ENCODE measurements around the gene DPYSL4. TPM values are rescaled to one million over a fixed set of nuclear protein-coding genes. Genes with fewer than 3 reads are reported as not detected.

Gene DPYSL4
- total and polyA plus RNA-seq, 9 donors, result 1.3 to 7.1 (median 4.7) TPM

DNA sequence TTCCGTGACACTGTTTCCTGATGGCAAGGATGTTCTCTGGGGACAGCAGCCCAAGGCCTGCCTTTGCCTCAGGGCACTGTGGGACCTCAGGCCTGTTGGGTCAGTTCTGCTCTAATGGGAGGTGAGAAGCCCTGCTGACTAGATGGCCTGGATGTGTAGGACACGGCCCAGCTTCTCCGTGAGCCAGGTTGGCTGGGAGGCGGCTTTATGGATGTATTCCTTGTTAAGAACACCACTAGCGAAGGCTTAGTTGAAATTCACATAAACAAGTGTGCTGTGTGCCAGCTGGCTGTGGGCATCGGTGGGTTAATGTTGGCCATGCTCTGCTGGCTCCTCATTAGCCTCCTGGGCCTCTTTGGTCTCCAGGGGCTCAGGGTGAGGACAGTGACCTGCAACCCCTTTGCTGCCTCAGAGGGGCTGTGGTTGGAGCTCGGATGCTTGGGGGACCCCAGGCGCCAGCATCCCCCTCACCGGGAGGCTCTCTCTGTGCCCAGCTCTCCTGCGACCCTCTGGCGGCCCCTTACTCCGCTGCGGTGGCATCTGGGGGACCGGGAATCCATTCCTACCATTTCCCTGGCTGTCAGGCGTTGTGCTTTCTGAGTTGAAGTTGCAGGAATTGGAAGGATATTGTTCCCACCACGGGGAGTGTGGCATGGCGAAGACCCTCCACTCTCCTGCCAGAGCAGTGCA lies 22.8 kb upstream of the DPYSL4 start:
- peaks cover 22% of the 10 kb centered on the region for H3K4me1 ChIP-seq (ENCODE audit: control insufficient read depth, insufficient read depth, low read length)
- no peaks in the 10 kb centered on the region for H3K9me3 ChIP-seq (replicated peaks; ENCODE audit: control insufficient read depth, low read depth, low read length)
- no peak overlapping the region for H3K4me3 ChIP-seq (ENCODE audit: low read length)
- no peak overlapping the region for H3K27ac ChIP-seq (ENCODE audit: low read length)
- DNase-seq, result no peak
- H3K36me3 ChIP-seq (ENCODE audit: control insufficient read depth, insufficient read depth, low read length), result no peaks in the 10 kb centered on the region
- peaks cover 20% of the 10 kb centered on the region for H3K27me3 ChIP-seq (ENCODE audit: control insufficient read depth, insufficient read depth, low read length)
- 56% methylated on average over 9 of the region's 17 CpGs for WGBS (ENCODE audit: insufficient coverage)

DNA sequence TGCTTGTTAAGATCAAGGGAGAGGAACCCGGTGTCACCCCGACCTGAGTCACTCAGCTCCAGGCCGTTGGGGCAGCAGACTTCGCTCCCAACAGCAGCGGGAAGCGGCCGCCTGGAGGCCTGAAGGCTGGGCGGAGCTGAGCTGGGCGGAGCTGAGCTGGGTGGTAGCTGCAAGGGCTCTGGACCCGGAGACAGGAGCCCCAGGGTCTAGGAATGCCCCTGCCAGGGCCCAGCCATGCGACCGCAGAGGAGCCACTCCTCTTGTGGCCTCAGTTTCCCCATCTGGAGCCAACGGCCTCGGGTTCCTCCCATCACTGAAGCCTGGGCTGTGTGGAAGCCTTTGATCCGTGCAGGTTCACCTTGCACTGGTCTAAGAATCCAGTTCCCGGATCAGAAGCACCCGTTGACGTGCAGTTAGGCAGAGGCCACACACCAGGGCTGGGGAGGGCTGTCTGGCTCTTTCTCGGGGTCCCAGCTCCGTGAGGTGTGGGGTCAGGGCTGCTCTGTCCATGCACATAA lies 21.9 kb upstream of the DPYSL4 start:
- no peak overlapping the region for H3K4me3 ChIP-seq (ENCODE audit: low read length)
- 35% methylated on average over 20 of the region's 20 CpGs for WGBS (ENCODE audit: insufficient coverage)
- no peaks in the 10 kb centered on the region for H3K9me3 ChIP-seq (replicated peaks; ENCODE audit: control insufficient read depth, low read depth, low read length)
- no peaks in the 10 kb centered on the region for H3K36me3 ChIP-seq (ENCODE audit: control insufficient read depth, insufficient read depth, low read length)
- H3K4me1 ChIP-seq (ENCODE audit: control insufficient read depth, insufficient read depth, low read length), result peaks cover 22% of the 10 kb centered on the region
- H3K27ac ChIP-seq (ENCODE audit: low read length), result no peak overlapping the region
- DNase-seq, result no peak
- peaks cover 20% of the 10 kb centered on the region for H3K27me3 ChIP-seq (ENCODE audit: control insufficient read depth, insufficient read depth, low read length)

DNA sequence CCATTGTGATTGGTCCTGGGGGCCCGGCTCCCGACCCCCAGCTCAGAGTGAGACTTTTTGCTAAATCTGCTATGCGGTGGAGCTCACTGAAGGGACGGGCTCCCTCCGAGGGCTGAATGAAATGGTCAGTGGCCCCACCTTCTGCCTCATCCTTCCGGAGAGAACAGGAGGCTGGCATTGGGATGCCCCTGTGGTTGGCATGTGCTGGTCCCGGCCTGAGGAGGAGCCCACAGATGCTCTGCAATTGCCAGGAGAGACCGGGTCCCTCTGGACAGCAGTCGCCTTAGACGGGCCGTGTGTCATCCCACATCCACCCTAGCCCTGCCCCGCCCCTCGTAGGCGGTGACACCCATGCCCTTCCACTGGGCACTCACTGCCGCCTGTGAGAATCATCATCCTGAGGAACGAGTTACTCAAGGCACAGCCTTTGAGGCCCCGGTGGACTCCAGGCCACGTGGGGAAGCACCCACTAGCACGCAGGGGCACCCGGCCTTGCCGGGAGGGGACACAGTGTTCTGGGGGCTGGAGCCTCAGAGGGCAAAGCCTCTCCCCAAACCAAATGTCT lies 21.2 kb upstream of the DPYSL4 start:
- DNase-seq, result no peak
- Histone ChIP-seq H3K27ac (ENCODE audit: low read length) (no peak overlapping the region), H3K4me1 (ENCODE audit: control insufficient read depth, insufficient read depth, low read length) (peaks cover 22% of the 10 kb centered on the region), H3K9me3 (replicated peaks; ENCODE audit: control insufficient read depth, low read depth, low read length) (no peaks in the 10 kb centered on the region), H3K36me3 (ENCODE audit: control insufficient read depth, insufficient read depth, low read length) (no peaks in the 10 kb centered on the region), H3K27me3 (ENCODE audit: control insufficient read depth, insufficient read depth, low read length) (peaks cover 23% of the 10 kb centered on the region), H3K4me3 (ENCODE audit: low read length) (no peak overlapping the region)
- 77% methylated on average over 16 of the region's 21 CpGs for WGBS (ENCODE audit: insufficient coverage)

DNA sequence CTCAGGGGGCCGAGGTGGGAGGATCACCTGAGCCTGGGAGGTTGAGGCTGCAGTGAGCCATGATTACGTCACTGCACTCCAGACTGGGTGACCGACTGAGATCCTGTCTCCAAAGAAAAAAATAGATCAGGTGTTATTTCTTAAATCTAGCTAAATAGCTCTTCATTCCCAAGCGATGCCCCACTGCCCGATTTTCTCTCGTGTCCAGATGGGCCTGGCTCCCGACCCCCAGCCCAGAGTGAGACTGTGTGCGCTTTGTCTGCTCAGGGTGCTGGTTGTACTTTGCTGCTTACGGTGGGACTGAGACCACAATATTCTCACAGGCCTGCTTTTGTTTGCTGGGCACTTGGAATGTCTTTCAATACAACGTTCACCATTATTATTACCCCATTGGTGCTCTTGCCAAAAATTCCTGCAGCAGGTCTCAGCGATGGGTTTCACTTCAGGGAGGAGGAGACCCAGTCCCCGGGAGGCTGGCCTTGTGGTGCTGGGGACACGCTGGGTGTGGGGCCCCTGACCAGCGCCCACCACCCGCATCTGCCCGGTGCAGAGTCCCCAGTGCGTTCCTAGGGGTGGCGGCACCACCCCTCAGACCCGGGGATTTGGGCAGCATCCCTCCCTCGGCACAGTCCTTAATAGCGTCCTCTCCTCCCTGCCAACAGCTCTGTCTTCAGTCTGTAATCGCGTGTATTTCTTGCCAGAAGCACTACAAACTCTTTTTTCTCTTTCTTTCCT lies 20.4 kb upstream of the DPYSL4 start:
- DNase-seq, result no peak
- H3K36me3 ChIP-seq (ENCODE audit: control insufficient read depth, insufficient read depth, low read length), result no peaks in the 10 kb centered on the region
- H3K27ac ChIP-seq (ENCODE audit: low read length), result no peak overlapping the region
- H3K9me3 ChIP-seq (replicated peaks; ENCODE audit: control insufficient read depth, low read depth, low read length), result no peaks in the 10 kb centered on the region
- H3K27me3 ChIP-seq (ENCODE audit: control insufficient read depth, insufficient read depth, low read length), result peaks cover 29% of the 10 kb centered on the region
- H3K4me3 ChIP-seq (ENCODE audit: low read length), result no peak overlapping the region
- WGBS (ENCODE audit: insufficient coverage), result 78% methylated on average over 22 of the region's 23 CpGs
- peaks cover 22% of the 10 kb centered on the region for H3K4me1 ChIP-seq (ENCODE audit: control insufficient read depth, insufficient read depth, low read length)

DNA sequence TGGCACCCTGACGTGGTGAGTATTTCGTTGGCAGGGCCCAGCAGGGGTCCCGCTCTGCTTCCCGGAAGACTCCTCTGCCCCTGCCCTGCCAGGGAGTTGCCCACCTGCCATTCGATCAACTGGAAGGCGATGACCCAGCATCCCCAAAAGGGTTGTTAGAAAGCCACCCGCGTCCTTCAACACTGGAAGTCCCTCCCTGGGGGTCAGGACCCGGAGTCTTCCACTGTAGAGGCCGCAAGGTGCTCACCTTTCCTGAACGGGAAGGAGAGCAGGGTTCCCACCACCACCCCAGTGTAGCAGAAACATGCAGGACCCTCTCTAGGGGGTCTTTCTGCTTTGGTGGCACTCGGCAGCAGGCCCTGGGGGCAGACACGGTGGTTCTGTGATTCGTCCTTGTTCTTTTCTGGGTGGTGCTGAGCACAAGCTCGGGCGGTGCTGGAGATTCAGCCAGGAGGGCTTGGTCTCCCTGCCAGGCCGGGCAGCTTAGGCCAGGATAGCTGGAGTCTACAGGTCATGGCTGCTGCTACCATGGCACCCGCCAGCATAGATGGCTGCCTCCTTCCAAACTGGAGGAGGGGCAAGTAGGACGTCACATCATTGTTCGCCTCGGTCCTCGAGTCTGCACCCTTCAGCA lies 19.6 kb upstream of the DPYSL4 start:
- Histone ChIP-seq H3K27ac (ENCODE audit: low read length) (no peak overlapping the region), H3K27me3 (ENCODE audit: control insufficient read depth, insufficient read depth, low read length) (peaks cover 32% of the 10 kb centered on the region), H3K9me3 (replicated peaks; ENCODE audit: control insufficient read depth, low read depth, low read length) (no peaks in the 10 kb centered on the region), H3K4me3 (ENCODE audit: low read length) (no peak overlapping the region), H3K36me3 (ENCODE audit: control insufficient read depth, insufficient read depth, low read length) (no peaks in the 10 kb centered on the region), H3K4me1 (ENCODE audit: control insufficient read depth, insufficient read depth, low read length) (peaks cover 17% of the 10 kb centered on the region)
- no peak for DNase-seq
- 81% methylated on average over 22 of the region's 22 CpGs for WGBS (ENCODE audit: insufficient coverage)

DNA sequence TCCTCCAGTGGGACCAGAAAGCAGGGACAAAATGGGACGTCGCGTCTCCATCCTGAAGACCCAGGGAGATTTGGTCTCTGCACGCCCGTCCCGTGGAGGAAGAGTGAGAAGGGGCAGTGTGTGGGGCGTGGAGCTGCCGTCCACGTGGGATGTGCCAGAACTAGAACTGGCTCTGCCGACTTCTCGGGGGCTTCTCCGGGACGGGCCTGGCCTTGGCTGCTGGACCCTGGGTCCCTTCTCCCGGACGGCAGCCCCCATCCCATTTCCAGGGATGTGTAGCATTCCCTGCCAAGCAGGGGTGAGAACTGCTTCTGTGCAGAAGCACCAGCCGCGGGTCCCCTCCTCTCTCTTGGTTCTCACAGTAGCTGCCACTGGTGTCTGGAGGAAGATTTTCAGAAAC lies 18.8 kb upstream of the DPYSL4 start:
- 85% methylated on average over 4 of the region's 17 CpGs for WGBS (ENCODE audit: insufficient coverage)
- H3K36me3 ChIP-seq (ENCODE audit: control insufficient read depth, insufficient read depth, low read length), result no peaks in the 10 kb centered on the region
- no peak for DNase-seq

DNA sequence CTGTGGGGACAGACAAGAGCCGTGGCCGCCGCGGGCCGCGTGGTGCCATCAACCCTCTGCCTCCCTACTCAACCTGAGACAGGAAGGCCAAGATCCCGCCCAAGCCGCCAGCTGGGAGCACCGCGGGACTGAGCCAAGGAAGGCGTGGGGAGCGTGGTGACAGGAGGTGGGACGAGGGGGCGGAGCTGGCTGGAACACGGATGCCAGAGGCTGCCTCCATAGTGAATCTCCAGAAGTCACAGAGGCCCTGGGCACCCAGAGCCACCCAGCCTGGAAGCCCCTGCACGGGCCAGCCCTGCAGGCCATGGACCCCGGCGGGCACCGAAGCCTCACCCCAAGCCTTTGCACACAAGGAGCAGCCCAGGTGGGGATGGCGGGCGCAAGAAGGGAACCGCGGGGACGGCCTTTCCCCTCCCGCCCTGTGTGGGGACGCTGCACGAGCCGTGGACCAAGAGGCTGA lies 18.1 kb upstream of the DPYSL4 start:
- peaks cover 4% of the 10 kb centered on the region for H3K4me1 ChIP-seq (ENCODE audit: control insufficient read depth, insufficient read depth, low read length)
- H3K27me3 ChIP-seq (ENCODE audit: control insufficient read depth, insufficient read depth, low read length), result peaks cover 32% of the 10 kb centered on the region
- H3K9me3 ChIP-seq (replicated peaks; ENCODE audit: control insufficient read depth, low read depth, low read length), result no peaks in the 10 kb centered on the region
- 62% methylated on average over 19 of the region's 28 CpGs for WGBS (ENCODE audit: insufficient coverage)
- no peak for DNase-seq
- no peak overlapping the region for H3K4me3 ChIP-seq (ENCODE audit: low read length)
- H3K36me3 ChIP-seq (ENCODE audit: control insufficient read depth, insufficient read depth, low read length), result no peaks in the 10 kb centered on the region
- H3K27ac ChIP-seq (ENCODE audit: low read length), result no peak overlapping the region

More for the DNA sequence above, 18.8 kb upstream of the DPYSL4 start:
- Histone ChIP-seq H3K27me3 (ENCODE audit: control insufficient read depth, insufficient read depth, low read length) (peaks cover 37% of the 10 kb centered on the region), H3K4me3 (ENCODE audit: low read length) (no peak overlapping the region), H3K27ac (ENCODE audit: low read length) (no peak overlapping the region), H3K9me3 (replicated peaks; ENCODE audit: control insufficient read depth, low read depth, low read length) (no peaks in the 10 kb centered on the region), H3K4me1 (ENCODE audit: control insufficient read depth, insufficient read depth, low read length) (peaks cover 10% of the 10 kb centered on the region)

DNA sequence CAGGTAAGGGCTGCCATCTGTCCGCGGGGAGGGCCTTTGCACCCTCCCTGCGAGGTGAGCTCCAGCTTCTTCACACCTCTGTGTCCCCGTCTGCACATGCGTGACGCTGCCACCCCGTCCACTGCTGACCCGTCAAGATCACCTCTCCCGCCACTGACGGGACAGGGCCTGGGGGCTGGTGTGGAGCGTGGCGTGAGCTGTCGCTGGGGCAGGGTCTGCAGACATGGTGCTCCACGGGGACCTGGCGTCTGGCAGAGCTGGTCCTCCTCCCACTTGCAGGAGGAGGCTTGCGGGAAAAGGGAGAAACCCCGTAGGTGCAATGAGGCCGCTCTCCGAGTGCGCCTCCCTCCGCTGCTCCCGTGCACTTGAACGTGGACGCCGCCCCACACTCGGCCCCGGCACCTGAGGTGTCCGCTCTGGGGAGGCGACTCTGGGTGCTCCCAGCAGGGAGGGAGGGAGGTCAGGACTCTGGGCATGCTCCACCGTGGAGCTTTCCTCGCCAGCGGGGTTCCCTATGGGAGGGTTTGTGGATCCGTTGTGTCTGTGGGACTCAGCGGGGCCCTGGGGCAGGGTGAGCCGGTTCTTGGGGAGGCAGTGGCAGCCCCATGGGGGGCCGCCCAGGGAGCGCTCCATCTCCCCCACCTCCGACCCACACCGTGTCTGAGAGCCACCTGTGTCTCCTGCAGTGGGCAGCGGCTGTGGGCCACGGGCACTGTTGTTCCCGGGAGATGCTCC lies 17.6 kb upstream of the DPYSL4 start:
- H3K4me1 ChIP-seq (ENCODE audit: control insufficient read depth, insufficient read depth, low read length), result no peaks in the 10 kb centered on the region
- H3K9me3 ChIP-seq (replicated peaks; ENCODE audit: control insufficient read depth, low read depth, low read length), result no peaks in the 10 kb centered on the region
- H3K27me3 ChIP-seq (ENCODE audit: control insufficient read depth, insufficient read depth, low read length), result peaks cover 31% of the 10 kb centered on the region
- no peak for DNase-seq
- no peak overlapping the region for H3K4me3 ChIP-seq (ENCODE audit: low read length)
- 80% methylated on average over 35 of the region's 42 CpGs for WGBS (ENCODE audit: insufficient coverage)
- H3K36me3 ChIP-seq (ENCODE audit: control insufficient read depth, insufficient read depth, low read length), result no peaks in the 10 kb centered on the region
- H3K27ac ChIP-seq (ENCODE audit: low read length), result no peak overlapping the region

DNA sequence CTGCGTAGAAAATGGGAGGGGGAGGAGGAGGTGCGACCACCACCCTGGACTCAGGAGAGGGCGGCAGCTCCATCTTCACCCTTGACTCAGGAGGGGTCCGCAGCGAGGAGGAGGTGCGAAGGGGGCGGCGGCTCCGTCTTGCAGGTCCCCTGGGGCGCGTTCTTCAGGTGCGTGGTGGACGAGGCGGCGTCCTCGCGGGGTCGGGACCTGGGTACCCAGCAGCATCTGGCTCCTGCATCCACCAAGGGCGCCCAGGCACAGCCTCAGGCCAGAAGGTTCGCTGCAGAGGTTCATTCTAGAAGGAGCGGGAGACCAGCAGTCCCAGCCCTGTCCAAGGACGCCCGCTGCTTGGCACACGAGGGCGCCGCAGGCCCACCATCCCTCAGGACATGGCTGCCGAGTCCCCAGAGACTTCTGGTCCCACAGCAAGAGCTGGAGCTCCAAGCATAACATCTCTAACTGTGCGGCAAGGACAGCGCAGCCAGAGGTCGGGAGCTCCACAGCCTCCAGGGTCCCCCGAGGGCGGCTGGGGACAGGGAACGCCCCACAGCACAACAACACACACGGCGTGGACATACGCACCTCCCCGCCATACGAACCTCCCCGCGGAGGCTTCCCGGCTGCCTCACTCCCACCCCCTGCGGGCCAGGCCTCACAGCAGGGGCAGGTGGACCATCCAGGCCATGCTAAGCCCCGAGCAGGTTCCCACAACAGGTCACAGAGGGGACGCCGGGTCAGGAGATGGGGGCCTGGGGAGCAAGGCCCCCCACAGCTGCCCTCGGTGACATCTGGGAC lies 16.8 kb upstream of the DPYSL4 start:
- Histone ChIP-seq H3K4me1 (ENCODE audit: control insufficient read depth, insufficient read depth, low read length) (no peaks in the 10 kb centered on the region), H3K36me3 (ENCODE audit: control insufficient read depth, insufficient read depth, low read length) (no peaks in the 10 kb centered on the region), H3K4me3 (ENCODE audit: low read length) (no peak overlapping the region), H3K9me3 (replicated peaks; ENCODE audit: control insufficient read depth, low read depth, low read length) (no peaks in the 10 kb centered on the region), H3K27ac (ENCODE audit: low read length) (no peak overlapping the region), H3K27me3 (ENCODE audit: control insufficient read depth, insufficient read depth, low read length) (peaks cover 31% of the 10 kb centered on the region)
- WGBS (ENCODE audit: insufficient coverage), result 84% methylated on average over 43 of the region's 46 CpGs
- DNase-seq, result no peak
